Mammary epithelial cell (primary cell): ENCODE measurements around the gene C1QTNF12.

ENCODE experiments used
- CTCF ChIP-seq, 2 donors: IDR thresholded peaks in 1 of 2; conservative IDR thresholded peaks in 1 of 2; 2 replicates each; pipeline ENCODE4 v1.5.1; 2011 to 2012; ENCODE audit warnings: inconsistent platforms in 2 of 2, low read length in 2 of 2, mild to moderate bottlenecking in 2 of 2, control low read depth in 1 of 2, low read depth in 1 of 2; ENCODE audit not compliant: insufficient read depth in 1 of 2; ENCODE audit errors: extremely low read depth in 1 of 2
- EZH2 ChIP-seq: IDR thresholded peaks from 2 replicates; pipeline ENCODE4 v1.6.1; 2012; ENCODE audit warnings: low read length, inconsistent platforms, borderline replicate concordance

GRCh38 chr1:1279028-1279427, 32.5 kb upstream of the C1QTNF12 start:
- no peak for TF ChIP-seq CTCF (conservative IDR thresholded peaks at IDR 0.05 in 1 of 2, IDR thresholded peaks at IDR 0.05 in 1 of 2; ENCODE audit: extremely low read depth in 1 of 2, insufficient read depth in 1 of 2, low read depth in 1 of 2, low read length in 2 of 2)
- no peak for TF ChIP-seq EZH2
